HepG2 (cell line): ENCODE results near the gene QRICH2. TPM values are rescaled to one million over a fixed set of nuclear protein-coding genes. Genes with fewer than 3 reads are reported as not detected.

Experiments
- EED ChIP-seq: sonication (generic); formaldehyde crosslinking; IDR thresholded peaks from 2 replicates; pipeline ENCODE4 v1.5.0; 2020; ENCODE audit warnings: mild to moderate bottlenecking, missing genetic modification reagents
- HMG20B ChIP-seq: conservative IDR thresholded peaks from 2 replicates; pipeline ENCODE4 v1.6.1; 2016; ENCODE audit warnings: missing genetic modification reagents, missing compliant biosample characterization
- LBX2 ChIP-seq: sonication (generic); formaldehyde crosslinking; IDR thresholded peaks from 2 replicates; pipeline ENCODE4 v1.5.0; 2020; ENCODE audit warnings: missing genetic modification reagents, mild to moderate bottlenecking, borderline replicate concordance
- PLRG1 ChIP-seq: fragments of 450-650 bp; conservative IDR thresholded peaks from 2 replicates; pipeline ENCODE4 v1.6.1; 2016
- REL ChIP-seq: sonication (generic); formaldehyde crosslinking; conservative IDR thresholded peaks from 2 replicates; pipeline ENCODE4 v1.8.0; 2022; ENCODE audit warnings: mild to moderate bottlenecking, missing genetic modification reagents, moderate library complexity
- RERE ChIP-seq: IDR thresholded peaks from 2 replicates; pipeline ENCODE4 v1.6.1; 2016; ENCODE audit warnings: low read depth, missing genetic modification reagents, missing compliant biosample characterization
- SCMH1 ChIP-seq: sonication (generic); formaldehyde crosslinking; IDR thresholded peaks from 2 replicates; pipeline ENCODE4 v1.9.0; 2021; ENCODE audit warnings: missing genetic modification reagents, mild to moderate bottlenecking, borderline replicate concordance
- ZNF224 ChIP-seq: sonication (generic); formaldehyde crosslinking; IDR thresholded peaks from 2 replicates; pipeline ENCODE4 v1.5.0; 2020; ENCODE audit warnings: mild to moderate bottlenecking, missing genetic modification reagents
- ZNF407 ChIP-seq: sonication (generic); formaldehyde crosslinking; IDR thresholded peaks from one replicate; pipeline ENCODE4 v1.5.1; 2020; ENCODE audit warnings: mild to moderate bottlenecking, missing genetic modification reagents; ENCODE audit errors: not compliant biosample characterization
- ZNF772 ChIP-seq: sonication (generic); formaldehyde crosslinking; IDR thresholded peaks from 2 replicates; pipeline ENCODE4 v1.5.0; 2020; ENCODE audit warnings: mild to moderate bottlenecking, missing genetic modification reagents
- polyA plus RNA-seq, 8 experiments: library from polyadenylated mRNA; depleted of rRNA in 3 of 8; stranded (reverse) in 7 of 8; unstranded in 1 of 8; fragments of >200 nt; fragmentation: Illumina TruSeq in 4 of 8; extraction: Trizol in 4 of 8; gene quantifications; 2 replicates each; pipeline versions ENCODE4 v1.2.1 to v1.2.3, GENCODE V29; 2011 to 2016; ENCODE audit warnings: low read depth in 4 of 8, missing spikeins in 1 of 8, mixed read lengths in 1 of 8; ENCODE audit not compliant: insufficient read depth in 1 of 8
- total RNA-seq, 5 experiments: library from RNA; depleted of rRNA; stranded (reverse); fragments of >200 nt; fragmentation: Illumina TruSeq; extraction: Trizol; gene quantifications; 2 replicates each; pipeline ENCODE4 v1.2.3, GENCODE V29; 2016; ENCODE audit warnings: low read depth in 1 of 5
- TF ChIP-seq, protein P1 (sequence below): sonication (generic); formaldehyde crosslinking; IDR thresholded peaks from 2 replicates; pipeline ENCODE4 v1.8.0; 2022; ENCODE audit warnings: mild to moderate bottlenecking, missing genetic modification reagents

QRICH2 gene
- total and polyA plus RNA-seq, 2 of the 13 experiments (the other 11 are each of a cell fraction or from before 2014, with no cell fraction given): 3.7 to 5.7 TPM

- TF ChIP-seq ZNF407 (CRISPR knock-in tag) (peak; percentile 95), REL (CRISPR knock-in tag) (0 out of 2 replicates have a peak, but pooled peaks have one; percentile 34), HMG20B (peak; percentile 48; the same call in 1 of the 2 replicates), PLRG1 (no peak), LBX2 (CRISPR knock-in tag) (0 out of 2 replicates have a peak, but pooled peaks have one; percentile 25), EED (peak; percentile 65; the same call in 1 of the 2 replicates), RERE (CRISPR knock-in tag) (peak; percentile 67; the same call in 1 of the 2 replicates), SCMH1 (no peak), ZNF224 (peak; percentile 67; the same call in 1 of the 2 replicates), ZNF772 (CRISPR knock-in tag) (peak; percentile 94)
- TF ChIP-seq, protein P1, sequence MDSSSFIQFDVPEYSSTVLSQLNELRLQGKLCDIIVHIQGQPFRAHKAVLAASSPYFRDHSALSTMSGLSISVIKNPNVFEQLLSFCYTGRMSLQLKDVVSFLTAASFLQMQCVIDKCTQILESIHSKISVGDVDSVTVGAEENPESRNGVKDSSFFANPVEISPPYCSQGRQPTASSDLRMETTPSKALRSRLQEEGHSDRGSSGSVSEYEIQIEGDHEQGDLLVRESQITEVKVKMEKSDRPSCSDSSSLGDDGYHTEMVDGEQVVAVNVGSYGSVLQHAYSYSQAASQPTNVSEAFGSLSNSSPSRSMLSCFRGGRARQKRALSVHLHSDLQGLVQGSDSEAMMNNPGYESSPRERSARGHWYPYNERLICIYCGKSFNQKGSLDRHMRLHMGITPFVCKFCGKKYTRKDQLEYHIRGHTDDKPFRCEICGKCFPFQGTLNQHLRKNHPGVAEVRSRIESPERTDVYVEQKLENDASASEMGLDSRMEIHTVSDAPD (CRISPR knock-in tag): 0 out of 2 replicates have a peak, but pooled peaks have one; percentile 20
Observed at GRCh38 chr17:76353599-76354316, 45.7 kb upstream of the QRICH2 start, which contains the start of gene PRPSAP1 (continued).
